Caki2 (cell line): Measurements from ENCODE around the gene CEP57L1. TPM values are rescaled to one million over a fixed set of nuclear protein-coding genes. Genes with fewer than 3 reads are reported as not detected.
"Not testable (repeated sequence)": the region's sequence is repeated elsewhere in the genome, so short reads cannot be mapped to it uniquely, and the experiment has no call there.

ENCODE experiments used
- DNase-seq: peaks from one replicate; pipeline ENCODE4 v3.0.0-alpha.2; 2015; ENCODE audit warnings: low read depth
- in situ Hi-C: cut with HindIII; loops from 2 replicates; pipeline ENCODE4 v1.10.0; 2016; ENCODE audit warnings: low sequenced_read_pairs, low pct_unique_long_range_greater_than_20kb, mixed read lengths
- total RNA-seq: library from RNA; depleted of rRNA; stranded (reverse); fragments of >200 nt; shearing (Covaris generic); gene quantifications from 2 replicates; pipeline ENCODE4 v1.2.3, GENCODE V29; 2014; ENCODE audit warnings: low replicate concordance; rRNA removed

Gene CEP57L1
- total RNA-seq, 1 experiment from 2014 or later = 18.2 TPM

DNA sequence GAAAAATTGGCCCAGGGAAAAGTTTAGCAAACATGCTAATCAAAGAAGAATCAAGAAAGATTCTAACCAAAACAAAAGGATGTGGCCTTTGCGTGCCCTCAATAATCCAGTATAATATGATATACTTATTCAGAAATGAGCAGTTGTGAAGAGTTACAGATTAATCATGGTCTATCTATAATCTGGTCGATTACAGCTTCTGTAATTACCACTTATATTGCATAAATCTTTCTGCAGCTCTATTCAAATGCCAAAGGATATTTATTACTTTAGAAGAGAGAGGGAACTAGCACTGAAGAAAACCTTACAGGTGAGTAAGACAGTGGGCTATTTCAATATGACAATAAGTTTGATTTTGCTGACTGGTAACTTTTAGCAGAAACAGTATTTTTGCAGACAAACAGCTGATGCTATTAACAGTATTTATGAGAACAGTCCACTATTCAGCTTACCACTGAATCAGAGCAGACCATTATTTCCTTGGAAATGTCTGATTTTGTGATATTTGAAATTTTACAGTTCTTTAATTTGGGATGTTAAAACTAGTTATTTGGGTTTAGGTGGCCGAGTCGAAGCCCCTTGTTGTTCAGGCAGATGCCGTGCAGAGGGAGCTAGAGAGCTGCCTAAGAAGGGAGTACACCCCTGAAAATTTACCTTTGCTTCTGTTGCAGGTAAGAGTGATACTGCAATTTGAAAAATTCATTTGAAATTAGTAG lies 92.2 kb downstream of the CEP57L1 start:
- DNase-seq = peak; percentile 18
- in situ Hi-C loops = no loop called here

DNA sequence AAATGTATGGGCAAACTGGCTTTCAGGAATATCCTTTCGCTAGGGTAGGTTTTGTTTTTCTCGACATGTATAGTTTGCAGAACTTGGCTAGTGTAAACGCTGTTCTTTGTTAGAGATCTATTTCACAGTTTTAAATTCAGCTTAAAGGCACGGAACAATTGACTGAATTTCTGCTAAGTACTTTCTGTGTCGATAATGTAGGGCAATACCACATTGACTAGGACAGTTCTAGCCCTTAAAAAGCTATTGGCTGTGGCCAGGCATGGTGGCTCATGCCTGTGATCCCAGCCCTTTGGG lies 92.8 kb downstream of the CEP57L1 start:
- in situ Hi-C loops = no loop called here
- DNase-seq = no peak

DNA sequence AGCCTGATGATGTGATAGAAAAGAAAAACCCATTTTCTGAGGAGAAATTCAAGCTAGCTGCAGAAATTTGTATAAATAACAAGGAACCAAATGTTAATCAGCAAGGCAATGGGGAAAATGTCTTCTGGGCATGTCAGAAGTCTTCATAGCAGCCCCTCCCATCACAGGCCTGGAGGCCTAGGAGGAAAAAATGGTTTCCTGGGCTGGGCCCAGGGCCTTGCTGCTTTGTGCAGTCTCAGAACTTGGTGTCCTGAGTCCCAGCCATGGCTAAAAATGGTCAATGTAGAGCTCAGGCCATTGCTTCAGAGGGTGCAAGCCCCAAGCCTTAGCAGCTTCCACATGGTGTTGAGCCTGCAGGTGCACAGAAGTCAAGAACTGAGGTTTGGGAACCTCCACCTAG lies 96.1 kb downstream of the CEP57L1 start:
- in situ Hi-C loops, DNase-seq: not testable (repeated sequence)

DNA sequence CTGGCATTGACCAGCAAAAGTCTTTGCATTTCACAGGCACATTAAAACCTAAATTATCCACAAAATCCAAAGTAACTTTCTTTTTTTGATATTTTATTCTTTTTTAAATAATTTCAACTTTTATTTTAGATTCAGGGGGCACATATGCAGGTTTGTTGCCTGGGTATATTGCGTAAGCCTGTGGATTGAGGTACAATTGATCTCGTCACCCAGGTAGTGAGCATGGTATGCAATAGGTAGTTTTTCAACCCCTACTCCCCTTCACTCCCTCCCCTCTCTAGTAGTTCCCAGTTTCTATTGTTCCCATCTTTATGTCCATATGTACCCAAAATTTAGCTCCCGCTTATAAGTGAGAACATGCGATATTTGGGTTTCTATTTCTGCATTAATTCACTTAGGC lies 97.6 kb downstream of the CEP57L1 start:
- DNase-seq = no peak
- in situ Hi-C loops = no loop called here

DNA sequence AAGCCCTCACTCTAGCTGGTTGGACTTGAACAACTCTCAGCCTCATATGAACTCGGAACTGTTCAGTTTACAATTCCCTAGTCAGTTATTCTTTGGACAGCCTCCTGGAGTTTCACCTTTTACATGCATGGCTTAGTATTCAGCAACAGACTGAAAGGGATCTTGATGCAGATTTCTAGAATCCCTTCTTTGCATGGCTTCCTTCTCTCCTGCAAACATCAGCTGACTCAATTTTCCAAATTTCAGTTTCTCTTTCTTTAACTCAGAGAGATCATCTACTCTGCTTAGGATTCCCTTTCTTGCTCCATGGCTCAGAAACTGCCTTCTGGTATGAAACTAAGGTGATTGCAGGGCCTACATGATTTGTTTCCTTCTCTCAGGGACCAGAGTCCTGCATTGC lies 99.6 kb downstream of the CEP57L1 start:
- DNase-seq = no peak
- in situ Hi-C loops = no loop called here

DNA sequence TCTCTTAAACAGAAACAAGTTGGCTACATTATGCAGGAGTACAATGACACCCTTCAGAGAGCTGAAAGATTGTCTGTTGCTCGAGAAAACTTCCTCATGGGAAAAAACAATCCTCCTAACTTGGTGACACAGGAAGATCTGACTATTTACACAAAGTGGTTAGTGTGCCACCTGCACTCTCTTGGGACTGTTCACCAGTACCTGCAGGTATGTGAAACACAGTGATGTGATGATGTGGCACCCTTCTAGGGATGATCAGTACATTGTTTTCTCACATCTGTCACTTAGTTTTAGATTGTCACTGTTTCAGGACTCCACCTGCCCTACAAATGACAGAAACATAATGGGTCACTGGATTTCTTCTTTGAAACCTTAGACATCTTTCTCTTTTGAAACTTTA lies 101.8 kb downstream of the CEP57L1 start:
- in situ Hi-C loops = no loop called here
- no peak for DNase-seq

DNA sequence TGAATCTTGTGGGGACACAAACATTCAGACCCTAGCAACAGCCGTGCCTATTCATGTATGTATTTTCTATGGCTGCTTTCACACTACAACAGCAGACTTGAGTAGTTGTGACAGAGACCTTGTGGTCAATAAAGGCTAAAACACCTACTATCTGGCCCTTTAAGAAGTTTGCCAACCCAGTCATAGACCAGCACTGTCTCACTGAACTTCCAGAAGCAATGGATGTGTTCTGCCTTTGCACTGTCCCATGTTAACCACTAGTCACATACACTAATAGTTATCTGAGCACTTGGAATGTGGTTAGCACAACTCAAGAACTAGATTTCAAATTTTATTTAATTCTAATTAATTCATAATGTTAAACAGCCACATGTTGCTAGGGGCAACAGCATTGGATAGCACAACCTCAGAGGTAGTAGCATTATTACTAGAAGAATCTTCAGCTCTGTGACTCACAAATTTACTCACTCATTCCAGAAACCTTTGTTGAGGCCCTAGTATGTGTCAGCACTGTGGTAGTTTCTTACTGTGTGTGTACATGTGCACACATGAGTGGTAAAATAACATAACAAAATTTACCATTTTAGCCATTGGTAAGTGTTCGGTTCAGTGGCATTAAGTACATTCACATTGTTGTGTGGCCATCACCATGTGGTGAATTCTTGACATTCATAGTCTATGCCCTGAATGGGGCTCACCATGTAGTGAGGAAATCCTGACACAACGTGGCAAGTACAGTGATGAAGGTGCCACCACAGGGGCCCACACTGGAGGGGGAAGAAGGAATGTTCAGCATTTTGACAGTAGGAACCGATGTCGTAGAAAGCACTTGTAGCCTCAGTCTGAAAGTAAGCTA lies 107.3 kb downstream of the CEP57L1 start:
- DNase-seq = no peak
- in situ Hi-C loops = no loop called here

DNA sequence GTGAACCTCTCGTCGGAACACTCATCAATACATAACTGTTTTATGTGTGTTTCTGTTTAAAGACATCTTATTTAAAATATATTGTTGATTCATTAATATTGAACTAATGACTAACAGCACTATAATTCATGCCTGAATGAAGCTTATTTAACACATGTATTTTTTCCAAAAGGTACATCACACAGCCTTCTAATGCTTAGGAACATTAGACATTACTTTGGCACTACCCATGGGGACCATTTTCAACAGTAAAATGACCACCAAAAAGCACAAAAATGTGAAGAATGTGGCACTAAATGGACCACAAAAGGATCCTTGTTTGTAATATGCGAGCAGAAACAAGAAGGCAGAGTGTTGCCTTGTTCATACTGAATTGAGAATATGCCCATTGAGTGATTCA lies 109.2 kb downstream of the CEP57L1 start:
- in situ Hi-C loops = no loop called here
- DNase-seq = no peak

DNA sequence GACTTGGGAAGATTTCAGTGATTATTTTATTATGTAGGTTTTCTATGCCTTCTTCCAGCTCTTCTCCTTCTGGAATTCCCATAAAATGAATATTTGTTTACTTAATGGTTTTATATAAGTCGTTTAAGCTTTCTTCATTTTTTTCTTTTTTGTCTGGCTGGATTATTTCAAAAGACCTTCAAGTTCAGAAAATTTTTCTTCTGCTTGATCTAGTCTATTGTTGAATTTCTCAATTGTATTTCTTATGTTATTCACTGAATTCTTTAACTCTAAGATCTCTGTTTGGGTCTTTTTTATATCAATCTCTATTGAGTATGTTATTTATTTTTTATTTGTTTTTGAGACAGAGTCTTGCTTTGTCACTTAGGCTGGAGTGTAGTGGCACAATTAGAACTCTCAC lies 117.4 kb downstream of the CEP57L1 start:
- in situ Hi-C loops = no loop called here
- no peak for DNase-seq

Other genes starting within 250 kb of the CEP57L1 start
- 0.17 TPM in 1 of 2 replicates, not detected in the other for gene ARMC2, start 247.1 kb upstream of the CEP57L1 start, total RNA-seq
- 11.0 and 14.9 TPM in 2 replicates for gene SESN1, start 661 bp upstream of the CEP57L1 start, total RNA-seq